SHP77 treated with DMSO at 0.1 percent for 48 hours (cell line): Measurements from ENCODE around the gene TTC34.
"Not testable (repeated sequence)": the region's sequence is repeated elsewhere in the genome, so short reads cannot be mapped to it uniquely, and the experiment has no call there.

Experiments
- DNase-seq: peaks from one replicate; lab custom pipeline; 2025; lab: John Stamatoyannopoulos, UW

Gene TTC34

DNA sequence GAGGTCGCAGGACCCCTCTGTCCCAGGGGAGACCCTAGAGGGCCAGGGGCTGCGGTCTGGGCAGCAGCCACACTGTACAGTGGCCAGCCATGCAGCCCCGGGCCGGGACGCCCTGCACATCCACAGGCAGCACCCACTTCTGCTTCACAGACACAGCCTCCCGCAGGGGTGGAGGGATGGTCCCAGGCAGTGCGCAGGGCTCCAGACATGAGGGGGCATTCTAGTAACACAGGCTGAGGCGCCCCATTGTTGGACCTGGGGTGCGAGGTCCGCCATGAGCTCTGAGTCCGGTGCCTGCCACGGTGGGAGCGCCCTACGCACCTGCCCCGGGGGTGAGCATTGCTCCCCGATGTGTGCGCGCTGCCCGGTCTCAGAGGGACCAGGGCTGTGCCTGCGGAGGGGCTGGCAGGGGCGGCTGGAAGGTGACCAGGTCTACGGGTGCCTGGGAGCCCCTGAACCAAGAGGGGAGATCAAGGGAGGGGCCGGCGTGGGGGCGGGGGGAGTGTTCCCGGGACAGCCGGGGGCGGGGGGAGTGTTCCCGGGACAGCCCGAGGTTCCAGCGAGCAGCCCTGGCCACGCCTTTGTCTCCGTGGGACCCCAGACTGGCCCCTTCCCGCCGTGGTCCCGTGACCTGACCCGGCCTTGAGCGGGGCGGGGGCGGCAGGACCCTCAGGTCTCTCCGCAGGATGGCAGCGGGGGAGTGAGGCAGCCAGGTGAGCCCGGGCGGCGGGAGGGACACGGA, 173.1 kb downstream of the TTC34 start:
- DNase-seq: no peak

DNA sequence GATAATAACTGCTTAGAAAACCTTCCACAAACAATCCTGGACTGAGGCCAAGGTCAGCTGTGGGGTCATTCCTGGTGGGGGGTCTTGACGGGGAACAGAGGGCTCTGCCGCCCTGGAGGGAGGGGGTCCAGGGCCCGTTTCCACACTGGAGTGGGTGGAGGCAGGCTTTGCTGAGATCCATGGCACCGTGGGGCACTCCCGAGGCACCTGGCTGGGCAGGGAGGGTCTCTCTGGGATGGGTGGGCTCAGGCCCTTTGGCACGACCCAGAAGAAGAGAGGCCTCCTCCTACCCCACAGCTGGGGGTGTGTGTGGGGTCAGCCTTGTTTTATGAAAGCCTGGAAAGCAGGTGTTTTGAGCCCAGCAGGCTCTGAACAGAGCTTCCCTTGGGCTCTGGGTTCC, 173.7 kb downstream of the TTC34 start:
- DNase-seq: no peak

DNA sequence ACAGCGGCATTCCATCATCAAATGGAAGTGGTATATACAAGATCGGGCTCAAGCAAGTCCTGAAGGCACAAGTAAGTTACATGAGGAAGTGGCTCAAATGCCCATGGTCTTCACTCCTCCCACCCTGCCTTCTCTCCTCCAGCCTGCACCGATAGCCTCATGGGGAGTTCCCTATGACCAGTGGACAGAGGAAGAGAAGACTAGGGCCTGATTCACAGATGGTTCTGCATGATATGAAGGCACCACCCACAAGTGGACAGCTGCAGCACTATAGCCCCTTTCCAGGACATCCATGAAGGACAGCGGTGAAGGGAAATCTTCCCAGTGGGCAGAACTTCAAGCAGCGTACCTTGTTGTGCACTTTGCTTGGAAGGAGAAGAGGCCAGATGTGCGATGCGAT, 175.7 kb downstream of the TTC34 start:
- DNase-seq: not testable (repeated sequence)

DNA sequence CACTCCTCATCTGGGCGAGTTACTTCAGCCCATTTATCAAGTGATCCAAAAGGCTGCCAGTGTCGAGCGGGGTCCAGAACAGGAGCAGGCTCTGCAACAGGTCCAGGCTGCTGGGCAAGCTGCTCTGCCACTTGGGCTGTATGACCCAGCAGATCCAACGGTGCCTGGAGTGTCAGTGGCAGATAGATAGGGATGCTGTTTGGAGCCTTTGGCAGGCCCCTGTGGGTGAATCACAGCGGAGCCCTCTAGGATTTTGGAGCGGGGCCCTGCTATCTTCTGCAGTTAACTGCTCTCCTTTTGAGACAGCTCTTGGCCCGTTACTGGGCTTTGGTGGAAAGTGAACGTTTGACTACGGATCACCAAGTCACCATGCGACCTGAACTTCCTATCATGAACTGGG, 176.2 kb downstream of the TTC34 start:
- no peak for DNase-seq

DNA sequence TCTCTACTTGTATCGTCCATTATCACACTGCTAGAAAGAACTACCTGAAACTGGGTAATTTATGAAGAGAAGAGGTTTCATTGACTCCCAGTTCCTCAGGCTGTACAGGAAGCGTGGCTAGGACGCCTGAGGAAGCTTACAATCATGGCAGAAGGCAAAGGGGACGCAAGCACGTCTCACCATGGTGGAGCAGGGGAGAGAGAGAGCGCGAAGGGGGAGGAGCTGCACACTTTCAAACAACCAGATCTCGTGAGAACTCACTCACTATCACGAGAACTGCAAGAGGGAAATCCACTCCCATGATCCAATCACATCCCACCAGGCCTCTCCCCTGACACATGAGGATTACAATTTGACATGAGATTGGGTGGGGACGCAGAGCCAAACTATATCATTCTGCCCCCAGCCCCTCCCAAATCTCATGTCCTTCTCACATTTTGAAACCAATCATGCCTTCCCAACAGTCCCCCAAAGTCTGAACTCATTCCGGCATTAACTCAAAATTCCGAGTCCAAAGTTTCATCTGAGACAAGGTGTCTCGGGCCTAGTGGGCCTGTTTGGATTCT, 176.7 kb downstream of the TTC34 start:
- DNase-seq: no peak

DNA sequence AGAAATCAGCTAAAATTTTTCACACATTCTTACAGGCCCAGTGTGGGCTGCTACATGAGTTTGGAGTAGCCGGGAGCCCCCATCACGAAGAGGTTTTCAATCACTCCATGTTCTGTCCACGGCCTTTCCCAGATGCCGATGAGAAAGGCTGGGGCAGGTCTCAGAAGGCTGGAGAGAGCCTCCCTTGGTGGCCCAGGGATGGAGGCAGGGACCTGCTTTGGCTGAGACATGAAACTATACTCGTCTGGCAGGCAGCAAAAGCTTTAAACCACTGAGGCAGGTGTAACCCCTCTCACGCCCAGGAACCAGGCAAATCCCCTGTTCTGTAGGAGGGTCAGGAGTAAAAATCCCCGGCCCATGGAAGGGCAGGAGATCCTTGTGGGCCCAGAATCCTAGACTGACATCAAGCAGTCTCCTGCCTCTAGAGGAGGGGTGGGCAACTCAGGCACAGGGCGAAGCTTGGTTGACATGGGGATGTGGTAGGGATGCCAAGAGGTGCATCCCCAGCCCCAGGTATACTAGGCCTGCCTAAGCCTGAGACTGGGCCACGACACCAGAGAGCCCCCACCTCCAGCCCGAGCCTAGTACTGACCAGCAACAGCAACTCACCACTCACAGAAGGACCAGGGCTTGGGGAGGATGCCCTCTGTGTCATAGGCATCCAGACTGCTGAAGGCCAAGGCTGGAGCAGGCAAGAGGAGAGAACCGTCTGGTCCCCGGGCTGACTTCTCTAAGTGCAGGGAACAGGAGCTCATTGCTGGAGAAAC, 177.7 kb downstream of the TTC34 start:
- no peak for DNase-seq

DNA sequence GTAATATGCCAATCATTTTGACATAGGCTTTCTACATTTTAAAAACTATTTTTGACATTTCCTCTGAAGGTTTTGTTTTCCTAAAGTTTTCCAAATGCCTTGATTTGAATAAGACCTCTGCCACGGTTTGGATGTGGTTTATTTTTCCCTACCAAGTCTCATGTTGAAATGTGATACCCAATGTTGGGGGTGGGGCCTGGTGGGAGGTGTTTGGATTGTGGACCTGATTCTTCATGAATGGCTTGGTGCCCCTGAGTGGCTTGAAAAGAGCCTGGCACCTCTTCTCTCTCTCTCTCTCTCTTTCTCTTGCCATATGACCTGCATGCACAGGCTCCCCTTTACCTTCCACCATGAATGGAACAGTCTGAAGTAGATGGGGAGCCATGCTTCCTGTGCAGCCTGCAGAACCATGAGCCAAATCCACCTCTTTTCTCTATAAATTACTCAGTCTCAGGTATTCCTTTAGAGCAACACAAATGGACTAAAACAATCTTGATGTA, 183.5 kb downstream of the TTC34 start:
- DNase-seq: no peak

DNA sequence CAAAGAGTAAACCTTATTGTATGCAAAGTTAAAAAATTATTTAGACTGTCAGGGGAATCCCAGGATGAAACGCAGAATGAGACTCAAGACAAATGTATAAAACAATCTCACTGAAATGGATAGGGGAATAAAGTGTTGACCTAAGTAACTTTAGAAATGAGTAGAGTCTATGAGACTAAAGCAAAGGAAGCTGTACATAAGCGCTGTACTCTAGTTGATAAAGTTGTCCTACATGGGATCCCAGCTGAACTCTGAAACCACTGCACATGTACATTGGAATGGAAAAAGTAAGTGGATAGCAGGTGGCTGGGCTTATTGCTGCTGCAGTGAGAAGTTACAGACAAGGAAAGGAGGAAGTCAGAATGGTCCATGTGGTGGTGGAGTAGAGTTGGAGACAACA, 187.3 kb downstream of the TTC34 start:
- no peak for DNase-seq

DNA sequence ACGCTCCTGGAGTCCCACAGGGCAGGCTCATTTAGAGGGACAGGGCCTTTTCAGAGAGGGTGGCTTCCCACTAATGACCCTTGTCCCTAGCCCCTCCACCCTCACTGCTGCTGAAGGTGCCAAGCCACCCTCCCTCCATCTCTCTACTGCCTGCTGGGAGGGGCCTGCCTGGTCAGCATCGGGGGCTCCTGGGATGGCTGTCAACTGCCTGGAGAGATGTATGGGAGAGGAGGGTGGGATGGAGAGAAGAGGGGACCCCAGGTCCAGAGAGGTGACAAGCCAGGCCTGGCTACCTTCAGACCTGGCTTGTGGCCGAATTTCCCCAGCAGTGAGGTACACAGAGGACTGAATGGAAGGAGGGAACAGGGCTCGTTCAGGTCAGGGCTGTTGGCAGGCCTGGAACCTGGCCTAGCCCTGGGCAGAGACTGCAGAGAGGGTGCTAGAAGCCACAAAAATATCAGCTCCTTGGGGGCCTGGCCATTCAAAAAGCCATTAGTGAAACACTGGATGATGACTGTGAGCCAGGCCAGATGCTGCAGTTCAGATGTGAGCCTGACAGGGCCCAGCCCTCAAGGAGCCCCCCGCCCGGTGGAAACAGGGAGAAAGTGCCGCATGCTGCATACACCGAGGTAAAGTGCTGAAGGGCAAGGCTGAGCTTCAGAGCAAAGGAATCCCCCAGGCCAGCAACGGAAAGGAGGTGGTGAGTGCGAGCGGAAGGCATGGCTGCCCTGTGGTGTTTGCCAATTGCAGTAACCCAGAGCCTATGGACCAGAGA, 188.7 kb downstream of the TTC34 start:
- DNase-seq: no peak

DNA sequence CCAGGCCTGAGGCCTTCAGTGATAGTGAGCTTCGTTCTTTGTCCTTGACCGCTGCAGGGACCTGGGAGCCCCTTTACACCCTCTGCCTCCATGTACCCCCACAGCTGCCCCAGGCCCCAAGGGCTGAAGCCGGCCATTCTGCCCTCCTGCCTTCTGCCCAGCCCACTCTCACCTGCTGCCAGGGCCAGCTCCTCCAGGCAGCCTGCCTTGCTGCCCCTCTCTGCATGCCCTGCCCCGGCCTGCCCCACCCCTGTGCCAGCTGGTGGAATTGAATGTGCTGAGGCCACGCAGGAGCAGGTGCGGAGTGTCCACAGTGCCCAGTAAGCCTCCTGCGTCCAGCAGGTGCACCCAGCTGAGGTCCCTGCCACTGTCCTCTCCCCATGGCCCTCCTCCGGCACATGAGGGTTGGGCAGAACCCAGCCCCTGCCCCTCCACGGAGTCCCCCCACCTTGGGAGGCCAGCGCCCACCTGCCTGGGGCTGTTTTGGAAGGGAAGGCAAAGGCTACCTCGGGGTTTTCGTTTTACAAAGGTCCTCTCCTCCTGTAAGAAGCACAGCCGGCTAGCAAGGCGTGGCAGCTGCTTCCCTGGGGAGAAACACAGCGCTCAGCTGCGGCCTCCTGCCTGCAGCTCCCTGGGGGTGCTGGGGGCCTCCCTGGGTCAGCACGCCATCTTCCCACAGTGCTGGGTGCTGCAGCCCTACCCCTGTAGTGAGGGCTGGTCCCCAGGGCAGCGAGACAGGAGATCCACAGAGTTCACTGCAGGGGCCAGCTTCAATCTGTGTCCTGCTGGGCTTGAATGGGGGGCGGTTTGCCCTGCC, 189.7 kb downstream of the TTC34 start:
- no peak for DNase-seq

DNA sequence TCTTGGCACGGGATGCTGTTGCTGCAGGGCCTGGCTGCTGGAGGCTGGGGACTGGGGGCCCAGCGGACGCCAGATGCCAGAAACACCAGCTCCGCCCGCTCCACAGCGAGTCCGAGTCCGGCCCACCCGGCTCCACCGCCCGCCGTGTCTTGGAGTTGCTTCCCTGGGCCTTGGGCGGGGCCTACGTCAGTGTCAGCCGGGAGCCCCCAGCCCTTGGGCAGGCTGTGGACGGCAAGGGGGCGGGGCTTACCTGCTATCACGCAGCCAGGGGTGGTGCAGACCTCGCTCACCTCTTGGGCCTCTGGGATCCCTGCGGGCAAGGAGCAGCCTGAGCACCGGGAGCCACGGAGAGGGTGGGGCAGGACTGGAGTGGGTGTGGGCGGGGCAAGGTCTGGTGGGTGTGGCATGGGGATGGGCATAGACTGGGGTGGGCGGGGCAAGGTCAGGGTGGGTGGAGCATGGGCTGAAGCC, 190.4 kb downstream of the TTC34 start:
- no peak for DNase-seq

DNA sequence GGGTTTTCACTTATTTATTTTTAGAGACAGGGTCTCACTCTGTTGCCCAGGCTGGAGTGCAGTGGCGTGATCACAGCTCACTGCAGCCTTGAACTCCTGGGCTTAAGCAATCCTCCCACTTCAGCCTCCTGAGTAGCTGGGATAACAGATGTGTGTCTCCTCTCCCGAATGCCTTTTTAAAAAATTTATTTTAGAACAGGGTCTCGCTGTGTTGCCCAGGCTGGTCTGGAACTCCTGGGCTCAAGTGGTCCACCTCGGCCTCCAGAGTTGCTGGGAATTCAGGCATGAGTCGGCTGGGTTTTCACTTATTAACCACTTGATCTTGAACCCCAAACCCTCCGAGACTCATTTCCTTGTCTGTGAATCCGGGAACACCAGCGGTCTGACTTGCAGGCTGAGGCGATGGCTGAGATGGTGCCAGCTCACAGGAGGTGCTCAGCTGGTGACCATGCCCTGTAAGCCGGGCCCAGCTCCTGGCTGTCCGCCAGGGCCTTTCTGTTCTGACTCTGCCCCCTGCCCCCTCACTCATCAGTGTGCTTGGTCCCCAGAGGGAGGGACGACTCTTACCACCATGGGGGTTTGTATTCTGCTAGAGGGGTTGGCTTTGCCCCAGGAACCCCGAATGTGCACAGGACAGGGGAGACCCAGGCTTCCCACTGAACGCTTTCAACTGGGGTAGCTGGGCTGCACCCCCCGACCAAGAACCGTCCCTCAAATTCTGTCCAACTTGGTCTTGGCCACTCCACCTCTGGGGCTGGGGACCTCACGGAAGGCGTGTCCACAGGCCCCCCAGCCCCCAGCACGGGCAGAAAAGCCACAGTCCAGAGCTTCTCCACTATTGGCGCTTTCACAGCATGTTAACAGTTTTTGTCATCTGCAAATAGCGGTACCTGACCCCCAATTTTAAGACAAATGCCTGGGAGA, 191.2 kb downstream of the TTC34 start:
- no peak for DNase-seq

DNA sequence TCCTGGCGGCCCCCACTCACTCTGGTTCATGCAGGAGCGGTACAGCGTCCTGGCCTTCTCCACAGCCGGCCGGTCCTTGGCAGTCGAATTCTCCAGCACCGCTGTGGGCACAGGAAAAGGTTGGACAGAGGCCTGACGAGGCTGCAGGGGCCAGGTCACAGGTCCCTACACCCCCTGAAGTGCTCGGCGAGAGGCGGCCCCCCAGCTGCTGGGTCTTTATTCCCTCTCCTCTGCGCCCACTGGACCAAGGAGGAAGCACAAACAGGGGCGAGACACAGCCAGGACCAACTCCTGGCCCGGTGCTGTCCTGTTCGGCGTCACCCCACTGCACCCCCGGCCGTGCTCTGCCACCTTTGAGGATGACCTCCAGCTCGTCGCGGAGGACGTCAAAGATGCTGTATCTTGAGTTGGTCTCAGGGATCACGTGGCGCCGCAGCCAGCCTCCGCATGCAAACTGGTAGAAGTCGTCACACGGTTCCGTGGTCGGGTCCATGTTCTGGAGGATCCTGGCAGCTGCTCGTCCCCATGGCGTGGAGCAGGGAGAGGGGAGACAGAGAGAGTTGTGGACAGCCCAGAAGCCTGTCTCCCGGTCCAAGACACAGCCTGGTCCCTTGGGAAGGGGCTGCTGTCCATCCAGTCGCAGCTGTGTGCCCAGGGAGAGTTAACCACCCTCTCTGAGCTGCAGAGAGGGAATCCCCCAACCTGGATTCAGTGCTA, 192.0 kb downstream of the TTC34 start:
- DNase-seq: no peak

DNA sequence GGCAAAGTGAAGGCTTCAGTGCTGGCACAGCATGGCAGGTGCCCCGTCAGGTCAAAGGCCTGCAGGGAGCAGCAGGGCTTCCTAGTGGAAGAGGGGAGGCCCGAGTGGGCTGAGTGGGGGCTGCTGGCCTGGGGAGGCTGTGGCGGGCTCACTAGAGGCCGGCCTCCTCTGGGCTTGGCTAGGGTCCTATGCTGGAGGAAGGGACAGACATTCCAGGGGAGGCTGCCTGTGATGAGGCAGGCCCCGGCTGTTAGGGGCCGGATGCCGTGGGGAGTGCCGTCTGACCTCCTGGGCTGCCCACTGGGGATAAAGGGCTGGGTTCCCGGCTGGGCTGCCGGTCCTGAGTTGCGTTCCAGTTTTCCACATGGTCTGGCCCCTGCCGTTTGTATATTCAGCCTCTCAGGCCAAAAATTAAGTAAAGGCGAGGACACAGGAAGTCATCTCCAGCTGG, 193.8 kb downstream of the TTC34 start:
- no peak for DNase-seq

DNA sequence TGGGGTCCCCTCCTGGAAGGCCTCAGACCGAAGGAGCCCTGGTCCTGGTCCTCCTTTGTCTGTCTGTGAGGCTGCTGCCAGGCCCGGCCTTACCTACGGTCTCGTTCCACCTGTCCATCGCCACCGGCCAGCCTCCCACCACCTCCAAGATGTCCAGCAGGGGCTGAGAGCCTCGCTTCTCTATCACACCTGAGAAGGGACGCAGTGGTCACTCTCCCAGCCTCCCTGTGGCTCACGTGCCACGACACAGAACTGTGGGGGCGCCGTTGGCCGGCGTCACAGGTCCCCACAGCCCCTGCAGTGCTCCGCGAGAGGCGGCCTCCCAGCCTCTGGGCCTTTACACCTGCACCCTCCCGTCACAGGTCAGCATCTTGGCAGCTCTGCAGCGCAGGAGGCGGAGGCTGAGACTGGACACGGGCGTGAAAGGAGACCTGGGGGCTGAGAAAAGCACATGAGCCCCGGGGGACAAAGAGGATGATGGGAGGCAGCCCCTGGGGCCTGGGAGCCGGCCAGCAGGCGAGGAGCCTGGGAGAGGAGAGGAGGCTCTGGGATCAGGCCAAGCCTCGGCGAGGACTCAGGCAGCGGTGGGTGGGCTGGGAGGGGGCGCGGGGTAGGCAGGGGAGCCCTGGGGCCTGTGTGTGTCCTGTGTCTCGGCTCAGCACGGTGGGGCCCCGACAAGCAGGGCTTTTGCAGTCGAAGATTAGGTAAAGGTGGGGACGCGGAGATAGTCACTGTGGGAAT, 194.4 kb downstream of the TTC34 start:
- no peak for DNase-seq

DNA sequence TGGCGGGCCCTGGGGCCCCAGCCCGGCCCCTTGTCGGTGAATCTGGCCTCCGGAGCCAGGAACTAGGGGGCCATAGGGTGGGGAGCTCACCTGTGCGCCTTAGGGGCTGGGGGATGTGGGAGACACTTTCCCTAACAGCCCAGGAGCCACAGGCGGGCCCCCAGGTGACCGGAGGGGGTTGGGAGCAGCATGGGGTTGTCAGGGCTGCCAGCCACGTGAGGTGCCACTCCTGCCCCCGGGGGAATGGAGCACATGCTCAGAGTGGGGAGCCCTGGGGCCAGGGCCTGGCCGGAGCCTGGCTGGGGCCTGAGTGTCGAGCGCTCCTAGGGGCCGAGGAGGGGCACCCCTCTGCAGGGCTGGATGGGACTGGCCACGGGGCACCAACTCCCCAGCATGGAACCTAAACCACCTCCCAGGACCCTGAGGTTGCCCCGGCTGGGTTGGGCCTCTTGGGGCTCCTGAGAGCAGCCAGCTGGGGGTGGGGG, 195.1 kb downstream of the TTC34 start:
- DNase-seq: no peak

DNA sequence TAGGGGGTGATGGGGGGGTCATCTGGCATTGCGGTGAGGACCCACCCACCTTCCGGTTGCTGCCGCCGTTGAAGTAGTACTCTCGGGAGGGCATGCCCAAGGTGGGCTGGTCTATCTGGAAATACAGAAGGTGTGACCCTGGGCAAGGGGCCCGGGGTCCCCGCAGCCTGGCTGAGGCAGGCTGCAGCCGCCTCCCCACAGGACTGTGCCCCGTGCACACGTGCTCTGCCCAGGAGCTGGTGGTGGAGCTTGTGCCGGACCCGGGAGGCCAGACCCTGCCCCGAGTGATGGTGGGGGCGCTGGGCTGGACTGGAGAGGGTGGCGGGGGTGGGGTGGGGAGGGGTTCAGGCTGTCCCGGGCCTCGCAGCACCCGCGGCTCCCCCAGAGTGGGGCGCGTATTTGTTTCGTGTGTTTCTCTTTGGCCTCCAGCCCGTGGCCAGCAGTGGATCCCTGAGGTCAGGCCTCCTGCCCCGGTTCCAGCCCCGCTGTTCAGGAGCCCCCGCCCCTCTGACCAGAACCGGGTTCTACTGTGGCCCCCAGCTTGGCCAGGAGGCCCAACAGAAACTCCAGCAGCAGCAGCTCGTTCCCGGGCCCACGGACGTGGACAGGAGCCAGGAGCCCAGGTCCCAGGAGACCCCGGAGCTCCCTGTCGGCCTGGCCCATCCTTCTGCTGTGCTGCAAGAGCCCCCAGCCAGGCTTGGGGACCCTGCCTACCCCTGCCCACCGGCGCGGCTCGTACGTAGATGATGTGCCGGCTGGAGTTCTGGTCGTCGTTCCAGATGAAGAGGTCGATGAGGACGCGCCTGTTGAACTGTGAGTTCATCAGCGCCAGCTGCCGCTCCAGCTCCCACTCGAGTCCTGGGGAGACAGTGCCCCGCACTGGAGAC, 195.7 kb downstream of the TTC34 start:
- DNase-seq: no peak
